Muscle of arm (tissue), 12 donors: ENCODE results near the gene PWWP2B. TPM values are rescaled to one million over a fixed set of nuclear protein-coding genes. Genes with fewer than 3 reads are reported as not detected.

ENCODE experiments used
- DNase-seq: peaks from one replicate; pipeline ENCODE4 v3.0.0-alpha.2; 2013
- polyA plus RNA-seq, 12 donors: library from polyadenylated mRNA; unstranded; fragments of 120-200 nt; gene quantifications; one replicate each; pipeline ENCODE4 v1.2.1, GENCODE V29; 2013; ENCODE audit not compliant: insufficient read length in 12 of 12

PWWP2B gene
- polyA plus RNA-seq, 12 donors = 4.6 to 17.2 (median 7.4) TPM; not detected in 1

- no peak for DNase-seq
These were observed 59.2 kb downstream of the PWWP2B start for GRCh38 chr10:132455986-132456847.

- DNase-seq = no peak
These were observed 59.9 kb downstream of the PWWP2B start for GRCh38 chr10:132456881-132457280.

- DNase-seq = no peak
These were observed 60.5 kb downstream of the PWWP2B start for GRCh38 chr10:132457328-132458070.

GRCh38 chr10:132458071-132458585 lies 61.1 kb downstream of the PWWP2B start:
- DNase-seq = no peak

GRCh38 chr10:132458586-132459300 lies 61.7 kb downstream of the PWWP2B start:
- DNase-seq = no peak

- no peak for DNase-seq
These were observed 62.5 kb downstream of the PWWP2B start for GRCh38 chr10:132459301-132460003.

- no peak for DNase-seq
These were observed 63.1 kb downstream of the PWWP2B start for GRCh38 chr10:132460071-132460470.

GRCh38 chr10:132460691-132461090 lies 63.7 kb downstream of the PWWP2B start:
- no peak for DNase-seq

- DNase-seq = no peak
These were observed 64.2 kb downstream of the PWWP2B start for GRCh38 chr10:132461103-132461682.

- DNase-seq = no peak
These were observed 64.8 kb downstream of the PWWP2B start for GRCh38 chr10:132461683-132462231.

- no peak for DNase-seq
These were observed 65.7 kb downstream of the PWWP2B start for GRCh38 chr10:132462463-132463332.

- no peak for DNase-seq
These were observed 66.6 kb downstream of the PWWP2B start for GRCh38 chr10:132463333-132464255.

GRCh38 chr10:132464256-132465192 lies 67.5 kb downstream of the PWWP2B start:
- DNase-seq = peak; percentile 71

- no peak for DNase-seq
These were observed 68.3 kb downstream of the PWWP2B start for GRCh38 chr10:132465193-132465888.

- no peak for DNase-seq
These were observed 69.0 kb downstream of the PWWP2B start for GRCh38 chr10:132465889-132466519.
